SK-N-SH (cell line): ENCODE measurements around the gene GPR25. TPM values are rescaled to one million over a fixed set of nuclear protein-coding genes. Genes with fewer than 3 reads are reported as not detected.

Experiments
- CTCF ChIA-PET: fragments of 300-600, 350-600 bp; formaldehyde crosslinking; extraction: SDS; loops from one replicate; lab custom pipeline; 2021; lab: Yijun Ruan, JAX
- POLR2A ChIA-PET: fragments of 350-600 bp; sonication (Branson Sonifier 250); formaldehyde crosslinking; extraction: SDS; loops from one replicate; lab custom pipeline; 2020; ENCODE audit warnings: antibody characterized with exemption, inconsistent platforms; lab: Yijun Ruan, JAX
- DNase-seq: peaks from one replicate; pipeline ENCODE4 v3.0.0; 2012
- H2AFZ ChIP-seq: fragments of 200-600 bp; sonication (generic); 2 replicates; pipeline ENCODE4 v1.8.1; 2016; ENCODE audit warnings: antibody characterized with exemption, mild to moderate bottlenecking, low read depth
- H3F3A ChIP-seq: fragments of 200-600 bp; sonication (generic); replicated peaks from 2 replicates; pipeline ENCODE3; 2016; ENCODE audit warnings: antibody characterized with exemption, mild to moderate bottlenecking; ENCODE audit not compliant: insufficient read depth
- H3K27ac ChIP-seq, 2 experiments: fragments of 200-500 bp in 1 of 2; fragments of 200-600 bp in 1 of 2; sonication (Bioruptor generic) in 1 of 2; sonication (generic), shearing (Covaris generic) in 1 of 2; 2 replicates each; pipeline versions ENCODE4 v1.5.1 to v1.6.1; 2014 to 2016; ENCODE audit warnings: low read depth in 2 of 2, inconsistent platforms in 1 of 2, low read length in 1 of 2, mild to moderate bottlenecking in 1 of 2, mixed read lengths in 1 of 2
- H3K27me3 ChIP-seq: fragments of 200-600 bp; sonication (generic), shearing (Covaris generic); 2 replicates; pipeline ENCODE4 v1.6.1; 2016; ENCODE audit warnings: mixed run types; ENCODE audit not compliant: insufficient read depth
- H3K36me3 ChIP-seq, 2 experiments: fragments of 200-500 bp in 1 of 2; fragments of 200-600 bp in 1 of 2; sonication (Bioruptor generic) in 1 of 2; sonication (generic) in 1 of 2; replicated peaks in 1 of 2; 2 replicates each; pipeline versions ENCODE3 to v1.5.1; 2014 to 2016; ENCODE audit warnings: low read length in 1 of 2, mild to moderate bottlenecking in 1 of 2; ENCODE audit not compliant: insufficient read depth in 2 of 2, control insufficient read depth in 1 of 2
- H3K4me1 ChIP-seq, 2 experiments: fragments of 200-500 bp in 1 of 2; fragments of 200-600 bp in 1 of 2; sonication (Bioruptor generic) in 1 of 2; sonication (generic), shearing (Covaris generic) in 1 of 2; 2 replicates each; pipeline versions ENCODE4 v1.5.1 to v1.6.1; 2014 to 2016; ENCODE audit warnings: low read depth in 1 of 2, low read length in 1 of 2, mixed run types in 1 of 2; ENCODE audit not compliant: insufficient read depth in 2 of 2, control insufficient read depth in 1 of 2
- H3K4me2 ChIP-seq: fragments of 200-600 bp; sonication (generic), shearing (Covaris generic); 2 replicates; pipeline ENCODE4 v1.6.1; 2017; ENCODE audit warnings: mixed run types
- H3K4me3 ChIP-seq, 2 experiments: fragments of 200-500 bp in 1 of 2; fragments of 200-600 bp in 1 of 2; sonication (Bioruptor generic) in 1 of 2; sonication (generic), shearing (Covaris generic) in 1 of 2; 2 replicates each; pipeline versions ENCODE4 v1.5.1 to v1.8.1; 2014 to 2016; ENCODE audit warnings: low read depth in 2 of 2, inconsistent platforms in 1 of 2, low read length in 1 of 2, mild to moderate bottlenecking in 1 of 2, mixed read lengths in 1 of 2, moderate library complexity in 1 of 2
- H3K79me2 ChIP-seq: fragments of 200-600 bp; sonication (generic); 2 replicates; pipeline ENCODE4 v1.8.1; 2017; ENCODE audit warnings: mild to moderate bottlenecking; ENCODE audit not compliant: insufficient read depth
- H3K9ac ChIP-seq: fragments of 200-600 bp; sonication (generic); 2 replicates; pipeline ENCODE4 v1.6.1; 2017; ENCODE audit warnings: mixed run types
- H3K9me2 ChIP-seq: fragments of 200-600 bp; sonication (generic); 2 replicates; pipeline ENCODE4 v1.6.1; 2017; ENCODE audit warnings: mixed run types
- H3K9me3 ChIP-seq: fragments of 200-600 bp; sonication (generic); 2 replicates; pipeline ENCODE4 v1.6.1; 2017; ENCODE audit warnings: mixed run types, mild to moderate bottlenecking, moderate library complexity
- H4K20me1 ChIP-seq: fragments of 200-600 bp; sonication (generic); 2 replicates; pipeline ENCODE4 v1.6.1; 2017; ENCODE audit warnings: mild to moderate bottlenecking, mixed run types; ENCODE audit not compliant: insufficient read depth
- CHD2 ChIP-seq: fragments of 150-350 bp; IDR thresholded peaks from 2 replicates; pipeline ENCODE4 v1.6.1; 2018; ENCODE audit warnings: low read length; ENCODE audit not compliant: partially characterized antibody
- ELF1 ChIP-seq: IDR thresholded peaks from 2 replicates; pipeline ENCODE4 v1.4.0; 2012
- EP300 ChIP-seq, 2 experiments: IDR thresholded peaks; 2 replicates each; pipeline versions ENCODE4 v1.4.0 to v1.6.1; 2012; ENCODE audit warnings: borderline replicate concordance in 1 of 2, low read depth in 1 of 2, low read length in 1 of 2
- EZH2phosphoT487 ChIP-seq: fragments of 200-600 bp; sonication (generic); IDR thresholded peaks from 2 replicates; pipeline ENCODE4 v1.6.1; 2017; ENCODE audit warnings: low read depth, mixed run types, mild to moderate bottlenecking, antibody characterized with exemption, moderate library complexity, borderline replicate concordance
- FOXM1 ChIP-seq: IDR thresholded peaks from 2 replicates; pipeline ENCODE4 v1.4.0; 2012; ENCODE audit warnings: low read depth, mild to moderate bottlenecking
- MEF2A ChIP-seq: IDR thresholded peaks from 2 replicates; pipeline ENCODE4 v1.4.0; 2012; ENCODE audit warnings: low read depth, borderline replicate concordance
- RAD21 ChIP-seq: IDR thresholded peaks from 2 replicates; pipeline ENCODE4 v1.6.1; 2012; ENCODE audit warnings: mild to moderate bottlenecking, low read length
- TEAD4 ChIP-seq: IDR thresholded peaks from 2 replicates; pipeline ENCODE4 v1.4.0; 2012; ENCODE audit warnings: mild to moderate bottlenecking, borderline replicate concordance; ENCODE audit not compliant: insufficient read depth
- WGBS: methylation state at CpG from one replicate; pipeline ENCODE4 v1.1.6; 2017; ENCODE audit warnings: low lambda C conversion rate; 5-methylcytosine and 5-hydroxymethylcytosine counted together
- polyA plus RNA-seq, 3 experiments: library from polyadenylated mRNA; depleted of rRNA; stranded (reverse); fragments of >200 nt; gene quantifications; 2 replicates each; pipeline ENCODE4 v1.2.3, GENCODE V29; 2012
- TF ChIP-seq, protein P1 (sequence below): IDR thresholded peaks from 2 replicates; pipeline ENCODE4; 2012
- TF ChIP-seq, protein P2 (sequence below): fragments of 150-350 bp; IDR thresholded peaks from 2 replicates; pipeline ENCODE4 v1.6.1; 2016; ENCODE audit warnings: mild to moderate bottlenecking, low read depth, low read length
- TF ChIP-seq, protein P3 (sequence below): IDR thresholded peaks from 2 replicates; pipeline ENCODE4 v1.4.0; 2012; ENCODE audit warnings: low read depth

The GPR25 gene
- polyA plus RNA-seq, 1 of the 3 experiments (the other 2 are of a cell fraction): not detected

DNA sequence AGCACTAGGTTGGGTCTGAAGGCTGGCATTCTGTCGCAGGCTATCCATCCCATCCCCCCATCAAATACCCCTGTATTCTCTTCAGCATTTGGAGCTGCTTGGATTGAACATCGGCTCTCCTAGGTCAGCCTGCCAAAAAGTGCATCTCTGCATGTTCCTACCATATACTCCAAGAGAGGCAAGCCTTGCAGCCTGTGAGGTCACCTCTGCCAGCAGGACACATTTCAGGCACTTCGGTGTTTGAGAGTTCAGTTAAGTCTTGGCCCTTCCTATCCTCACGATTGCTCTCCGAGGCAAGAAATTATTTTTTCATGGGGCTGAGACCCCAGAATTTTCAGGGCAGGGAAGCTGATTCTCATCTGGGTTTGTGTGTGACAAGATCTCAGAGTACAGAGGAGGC is 2.6 kb downstream of the GPR25 start:
- ChIA-PET CTCF (interaction anchor here (1.2 kb wide), 1 partner anchor 14 kb away, joined by 4 read pairs; no protein-coding TSS in a partner anchor), POLR2A (no interaction called here)
- H3K27ac ChIP-seq: no peak overlapping the region
- H3K9me3 ChIP-seq: no peaks in the 10 kb centered on the region
- H3F3A ChIP-seq: no peaks in the 10 kb centered on the region
- no peaks in the 10 kb centered on the region; the same call in 1 of the 2 replicates for H3K27me3 ChIP-seq
- H3K4me3 ChIP-seq: no peak overlapping the region
- no peaks in the 10 kb centered on the region; a peak in 1 of 4 replicates for H3K4me1 ChIP-seq
- no peak overlapping the region for H3K4me2 ChIP-seq
- 88% methylated on average over 5 of the region's 5 CpGs for WGBS
- no peak for TF ChIP-seq TEAD4
- H2AFZ ChIP-seq: no peak overlapping the region
- H3K36me3 ChIP-seq: no peaks in the 10 kb centered on the region
- H3K79me2 ChIP-seq: no peaks in the 10 kb centered on the region
- H4K20me1 ChIP-seq: no peaks in the 10 kb centered on the region
- no peak overlapping the region for H3K9ac ChIP-seq
- DNase-seq: no peak
- no peaks in the 10 kb centered on the region for H3K9me2 ChIP-seq

DNA sequence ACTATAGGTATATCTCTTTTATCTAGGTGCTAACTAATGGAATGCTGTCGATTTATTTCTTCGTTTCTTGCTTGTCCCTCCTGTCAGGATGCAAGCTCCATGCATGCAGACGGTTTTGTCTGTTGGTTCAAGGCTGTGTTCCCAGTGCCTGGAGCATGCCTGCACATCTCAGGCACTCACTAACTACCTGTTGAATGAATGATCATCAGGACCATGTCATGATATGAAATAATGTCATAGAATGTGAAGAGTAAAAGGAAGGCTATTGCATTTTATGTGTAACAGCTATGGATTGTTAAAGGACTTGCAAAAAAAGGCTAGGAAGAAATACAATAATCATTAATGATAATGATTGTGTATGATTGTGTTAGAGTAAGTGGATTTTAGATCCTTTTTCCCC is 4.2 kb downstream of the GPR25 start:
- Histone ChIP-seq H3K4me2 (no peak overlapping the region), H3K79me2 (no peaks in the 10 kb centered on the region), H3K4me3 (no peak overlapping the region), H3F3A (no peaks in the 10 kb centered on the region), H3K27ac (no peak overlapping the region), H3K9ac (no peak overlapping the region), H2AFZ (no peak overlapping the region), H3K4me1 (no peaks in the 10 kb centered on the region; a peak in 1 of 4 replicates), H3K9me2 (no peaks in the 10 kb centered on the region), H3K9me3 (no peaks in the 10 kb centered on the region), H4K20me1 (no peaks in the 10 kb centered on the region), H3K27me3 (no peaks in the 10 kb centered on the region; the same call in 1 of the 2 replicates), H3K36me3 (no peaks in the 10 kb centered on the region)
- no peak for TF ChIP-seq ELF1
- TF ChIP-seq, protein P1, sequence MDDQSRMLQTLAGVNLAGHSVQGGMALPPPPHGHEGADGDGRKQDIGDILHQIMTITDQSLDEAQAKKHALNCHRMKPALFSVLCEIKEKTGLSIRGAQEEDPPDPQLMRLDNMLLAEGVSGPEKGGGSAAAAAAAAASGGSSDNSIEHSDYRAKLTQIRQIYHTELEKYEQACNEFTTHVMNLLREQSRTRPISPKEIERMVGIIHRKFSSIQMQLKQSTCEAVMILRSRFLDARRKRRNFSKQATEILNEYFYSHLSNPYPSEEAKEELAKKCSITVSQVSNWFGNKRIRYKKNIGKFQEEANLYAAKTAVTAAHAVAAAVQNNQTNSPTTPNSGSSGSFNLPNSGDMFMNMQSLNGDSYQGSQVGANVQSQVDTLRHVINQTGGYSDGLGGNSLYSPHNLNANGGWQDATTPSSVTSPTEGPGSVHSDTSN: no peak
- TF ChIP-seq, protein P2, sequence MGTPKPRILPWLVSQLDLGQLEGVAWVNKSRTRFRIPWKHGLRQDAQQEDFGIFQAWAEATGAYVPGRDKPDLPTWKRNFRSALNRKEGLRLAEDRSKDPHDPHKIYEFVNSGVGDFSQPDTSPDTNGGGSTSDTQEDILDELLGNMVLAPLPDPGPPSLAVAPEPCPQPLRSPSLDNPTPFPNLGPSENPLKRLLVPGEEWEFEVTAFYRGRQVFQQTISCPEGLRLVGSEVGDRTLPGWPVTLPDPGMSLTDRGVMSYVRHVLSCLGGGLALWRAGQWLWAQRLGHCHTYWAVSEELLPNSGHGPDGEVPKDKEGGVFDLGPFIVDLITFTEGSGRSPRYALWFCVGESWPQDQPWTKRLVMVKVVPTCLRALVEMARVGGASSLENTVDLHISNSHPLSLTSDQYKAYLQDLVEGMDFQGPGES: no peak
- TF ChIP-seq, protein P3, sequence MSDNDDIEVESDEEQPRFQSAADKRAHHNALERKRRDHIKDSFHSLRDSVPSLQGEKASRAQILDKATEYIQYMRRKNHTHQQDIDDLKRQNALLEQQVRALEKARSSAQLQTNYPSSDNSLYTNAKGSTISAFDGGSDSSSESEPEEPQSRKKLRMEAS: no peak
- TF ChIP-seq RAD21: no peak
- TF ChIP-seq FOXM1: no peak
- WGBS: 66% methylated on average over 3 of the region's 3 CpGs
- no peak for DNase-seq
- ChIA-PET CTCF (interaction anchor here (1.3 to 3.0 kb wide), 2 partner anchors 14 to 95 kb away, joined by 3 to 13 read pairs; no protein-coding TSS in a partner anchor), POLR2A (interaction anchor here (0.6 kb wide), 1 partner anchor 19 kb away, joined by 3 read pairs; no protein-coding TSS in a partner anchor)

DNA sequence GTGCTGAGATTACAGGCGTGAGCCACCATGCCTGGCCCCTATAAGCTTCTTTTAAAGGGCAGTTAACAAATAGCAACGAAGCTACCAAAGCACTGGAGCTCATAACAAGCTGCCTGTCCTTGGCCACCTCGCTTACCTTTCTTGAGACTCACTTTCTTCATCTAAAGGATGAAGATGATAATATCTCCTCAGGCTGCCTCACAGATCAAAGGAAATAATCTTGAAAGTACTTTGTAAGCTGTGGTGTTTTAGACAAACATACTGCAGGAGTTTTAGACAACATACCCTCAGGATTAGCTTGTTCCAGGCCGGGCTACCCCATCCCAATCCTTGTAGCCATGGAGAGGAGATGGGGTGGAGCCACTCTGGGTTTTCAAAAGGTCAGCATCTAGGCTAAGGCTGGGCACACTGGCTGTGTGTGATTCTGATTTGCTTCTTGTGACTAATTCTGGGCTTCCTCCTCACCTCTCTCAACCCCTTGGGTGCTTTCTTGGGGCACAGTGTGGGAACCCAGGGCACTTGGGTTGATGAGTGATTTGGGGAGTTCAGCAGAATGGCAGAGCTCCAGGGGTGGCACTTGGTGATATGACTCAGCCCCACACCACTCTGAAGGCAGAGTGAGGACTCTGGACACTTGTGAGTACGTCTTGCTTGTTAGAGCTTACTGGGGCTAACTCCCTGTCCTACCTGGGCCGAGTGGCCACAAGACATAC is 5.2 kb downstream of the GPR25 start:
- Histone ChIP-seq H3K4me3 (no peak overlapping the region), H4K20me1 (no peaks in the 10 kb centered on the region), H3F3A (no peaks in the 10 kb centered on the region), H2AFZ (no peak overlapping the region), H3K27ac (no peak overlapping the region), H3K4me1 (no peaks in the 10 kb centered on the region; a peak in 1 of 4 replicates), H3K9me3 (no peaks in the 10 kb centered on the region), H3K79me2 (no peaks in the 10 kb centered on the region), H3K9me2 (no peaks in the 10 kb centered on the region), H3K27me3 (no peaks in the 10 kb centered on the region; the same call in 1 of the 2 replicates), H3K9ac (no peak overlapping the region), H3K4me2 (no peak overlapping the region), H3K36me3 (no peaks in the 10 kb centered on the region)
- ChIA-PET POLR2A (no interaction called here), CTCF (interaction anchor here (1.1 to 3.0 kb wide), 3 partner anchors 13 to 236 kb away, joined by 3 to 13 read pairs (median 3); no protein-coding TSS in a partner anchor)
- no peak for DNase-seq
- no peak for TF ChIP-seq EZH2phosphoT487
- TF ChIP-seq CHD2: no peak
- TF ChIP-seq, protein P2: no peak
- TF ChIP-seq TEAD4: no peak
- TF ChIP-seq FOXM1: no peak
- no peak for TF ChIP-seq MEF2A
- no peak for TF ChIP-seq EP300 (IDR thresholded peaks at IDR 0.05; ENCODE audit: borderline replicate concordance in 1 of 2, low read depth in 1 of 2, low read length in 1 of 2)
- WGBS: 57% methylated on average over 6 of the region's 6 CpGs
